Neural progenitor cell (in vitro differentiated cells): Measurements from ENCODE around the gene RPL39. TPM values are rescaled to one million over a fixed set of nuclear protein-coding genes. Genes with fewer than 3 reads are reported as not detected.

ENCODE experiments used
- DNase-seq: peaks from one replicate; pipeline ENCODE4 v3.0.0-alpha.2; 2016; ENCODE audit warnings: low spot score
- H2AFZ ChIP-seq: fragments of 200-600 bp; sonication (generic); replicated peaks from 2 replicates; pipeline ENCODE4 v1.6.1; 2016; ENCODE audit warnings: antibody characterized with exemption
- H3F3A ChIP-seq: fragments of 200-600 bp; sonication (generic); 2 replicates; pipeline ENCODE4 v1.6.1; 2016; ENCODE audit warnings: antibody characterized with exemption, low read depth
- H3K27ac ChIP-seq: fragments of 200-600 bp; sonication (generic); 2 replicates; pipeline ENCODE4 v1.5.1; 2016; ENCODE audit warnings: mild to moderate bottlenecking
- H3K27me3 ChIP-seq: fragments of 200-600 bp; sonication (generic); 2 replicates; pipeline ENCODE4 v1.6.1; 2016; ENCODE audit warnings: mild to moderate bottlenecking, moderate library complexity
- H3K36me3 ChIP-seq: fragments of 200-600 bp; sonication (generic); 2 replicates; pipeline ENCODE4 v1.5.1; 2016
- H3K4me1 ChIP-seq: fragments of 200-600 bp; sonication (generic); 2 replicates; pipeline ENCODE4 v1.6.1; 2016; ENCODE audit warnings: mixed run types
- H3K4me2 ChIP-seq: fragments of 200-600 bp; sonication (generic); 2 replicates; pipeline ENCODE4 v1.6.1; 2016
- H3K4me3 ChIP-seq: fragments of 200-600 bp; sonication (generic); 2 replicates; pipeline ENCODE4 v1.5.1; 2016
- H3K79me2 ChIP-seq: fragments of 200-600 bp; sonication (generic); 2 replicates; pipeline ENCODE4 v1.6.1; 2016; ENCODE audit warnings: low read depth
- H3K9ac ChIP-seq: fragments of 200-600 bp; sonication (generic); 2 replicates; pipeline ENCODE4 v1.6.1; 2016
- H3K9me3 ChIP-seq: fragments of 200-600 bp; sonication (generic); 2 replicates; pipeline ENCODE4 v1.5.1; 2016; ENCODE audit warnings: low read depth
- H4K20me1 ChIP-seq: fragments of 200-600 bp; sonication (generic); 2 replicates; pipeline ENCODE4 v1.6.1; 2016; ENCODE audit warnings: low read depth
- H3K27ac Mint-ChIP-seq: 3 replicates; pipeline ENCODE4 v1.8.0; 2021; ENCODE audit warnings: mixed read lengths
- H3K27me3 Mint-ChIP-seq: 2 replicates; pipeline ENCODE4 v1.8.0; 2022; ENCODE audit warnings: low read depth, mild to moderate bottlenecking, inconsistent platforms, moderate library complexity, mixed read lengths; ENCODE audit not compliant: insufficient read depth
- H3K36me3 Mint-ChIP-seq: 3 replicates; pipeline ENCODE4 v1.8.0; 2021; ENCODE audit warnings: mixed read lengths
- H3K4me1 Mint-ChIP-seq: 3 replicates; pipeline ENCODE4 v1.8.0; 2021; ENCODE audit warnings: mixed read lengths
- H3K4me3 Mint-ChIP-seq: 3 replicates; pipeline ENCODE4 v1.8.0; 2021; ENCODE audit warnings: mild to moderate bottlenecking, moderate library complexity, mixed read lengths
- H3K9me3 Mint-ChIP-seq: 3 replicates; pipeline ENCODE4 v1.8.0; 2020; ENCODE audit warnings: mixed read lengths
- EZH2 ChIP-seq: fragments of 200-600 bp; sonication (generic); IDR thresholded peaks from 2 replicates; pipeline ENCODE4 v1.6.1; 2017; ENCODE audit warnings: antibody characterized with exemption, mild to moderate bottlenecking, moderate library complexity
- EZH2phosphoT487 ChIP-seq: fragments of 200-600 bp; sonication (generic); IDR thresholded peaks from 2 replicates; pipeline ENCODE4 v1.6.1; 2017; ENCODE audit warnings: antibody characterized with exemption
- small RNA-seq: library from RNA; depleted of rRNA; stranded (forward); fragments of <200 nt; gene quantifications from one replicate; pipeline ENCODE3, GENCODE V24; 2015
- total RNA-seq: library from RNA; depleted of rRNA; stranded (reverse); fragments of >200 nt; gene quantifications from 2 replicates; pipeline ENCODE4 v1.2.3, GENCODE V29; 2015; ENCODE audit warnings: low replicate concordance
- TF ChIP-seq, protein P1 (sequence below): fragments of 200-600 bp; sonication (generic); IDR thresholded peaks from 2 replicates; pipeline ENCODE4 v1.5.1; 2017; ENCODE audit warnings: antibody characterized with exemption, mild to moderate bottlenecking

Gene RPL39
- total RNA-seq, 1 donor from 2014 or later: 10,337 TPM

DNA sequence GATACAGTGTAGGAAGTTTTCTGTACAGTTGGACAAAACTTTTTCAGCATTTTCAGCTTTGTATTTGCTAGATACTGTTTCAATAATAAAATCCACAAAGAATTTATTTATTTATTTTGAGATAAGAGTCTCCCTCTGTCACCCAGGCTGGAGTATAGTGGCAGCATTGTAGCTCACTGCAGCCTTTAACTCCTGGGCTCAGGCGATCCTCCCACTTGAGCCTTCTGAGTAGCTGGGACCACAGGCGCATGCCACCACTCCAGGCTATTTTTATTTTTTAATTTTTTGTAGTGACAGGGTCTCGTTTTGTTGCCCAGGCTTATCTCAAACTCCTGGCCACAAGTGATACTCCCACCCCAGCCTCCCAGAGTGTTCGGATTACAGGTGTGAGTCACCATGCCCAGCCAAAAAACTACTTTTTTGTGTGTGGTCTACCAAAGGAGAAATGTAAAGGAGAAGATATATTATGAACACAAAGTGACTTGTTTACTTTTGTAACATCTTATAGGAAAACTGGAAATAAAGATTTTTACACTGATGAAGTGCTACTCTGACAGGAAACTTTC lies 46.1 kb downstream of the RPL39 start:
- Histone ChIP-seq H3K36me3 (no peaks in the 10 kb centered on the region), H4K20me1 (no peaks in the 10 kb centered on the region), H3K4me2 (no peak overlapping the region), H3K4me3 (no peak overlapping the region), H3K9ac (no peak overlapping the region), H3K27me3 (no peaks in the 10 kb centered on the region), H2AFZ (no peak overlapping the region), H3F3A (no peaks in the 10 kb centered on the region), H3K9me3 (no peaks in the 10 kb centered on the region), H3K79me2 (no peaks in the 10 kb centered on the region), H3K4me1 (no peaks in the 10 kb centered on the region), H3K27ac (no peak overlapping the region)
- Mint-ChIP-seq H3K4me1 (no peaks in the 10 kb centered on the region), H3K27me3 (peaks cover 2% of the 10 kb centered on the region), H3K9me3 (peaks cover 2% of the 10 kb centered on the region), H3K27ac (no peak overlapping the region), H3K36me3 (no peaks in the 10 kb centered on the region), H3K4me3 (no peak overlapping the region)
- TF ChIP-seq EZH2phosphoT487 (no peak), EZH2 (no peak)
- TF ChIP-seq, protein P1, sequence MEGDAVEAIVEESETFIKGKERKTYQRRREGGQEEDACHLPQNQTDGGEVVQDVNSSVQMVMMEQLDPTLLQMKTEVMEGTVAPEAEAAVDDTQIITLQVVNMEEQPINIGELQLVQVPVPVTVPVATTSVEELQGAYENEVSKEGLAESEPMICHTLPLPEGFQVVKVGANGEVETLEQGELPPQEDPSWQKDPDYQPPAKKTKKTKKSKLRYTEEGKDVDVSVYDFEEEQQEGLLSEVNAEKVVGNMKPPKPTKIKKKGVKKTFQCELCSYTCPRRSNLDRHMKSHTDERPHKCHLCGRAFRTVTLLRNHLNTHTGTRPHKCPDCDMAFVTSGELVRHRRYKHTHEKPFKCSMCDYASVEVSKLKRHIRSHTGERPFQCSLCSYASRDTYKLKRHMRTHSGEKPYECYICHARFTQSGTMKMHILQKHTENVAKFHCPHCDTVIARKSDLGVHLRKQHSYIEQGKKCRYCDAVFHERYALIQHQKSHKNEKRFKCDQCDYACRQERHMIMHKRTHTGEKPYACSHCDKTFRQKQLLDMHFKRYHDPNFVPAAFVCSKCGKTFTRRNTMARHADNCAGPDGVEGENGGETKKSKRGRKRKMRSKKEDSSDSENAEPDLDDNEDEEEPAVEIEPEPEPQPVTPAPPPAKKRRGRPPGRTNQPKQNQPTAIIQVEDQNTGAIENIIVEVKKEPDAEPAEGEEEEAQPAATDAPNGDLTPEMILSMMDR: no peak
- DNase-seq: no peak

- H4K20me1 ChIP-seq: no peaks in the 10 kb centered on the region
Measured at GRCh38 chrX:119738742-119739141, 52.7 kb downstream of the RPL39 start.

More at GRCh38 chrX:119738742-119739141, 52.7 kb downstream of the RPL39 start:
- no peak overlapping the region for H3K4me3 Mint-ChIP-seq
- H3K4me2 ChIP-seq: no peak overlapping the region
- no peak for DNase-seq
- no peaks in the 10 kb centered on the region for H3K4me1 ChIP-seq
- no peak overlapping the region for H3K27ac ChIP-seq
- no peaks in the 10 kb centered on the region for H3K9me3 ChIP-seq
- H3K36me3 ChIP-seq: no peaks in the 10 kb centered on the region
- no peaks in the 10 kb centered on the region for H3F3A ChIP-seq
- H3K27me3 Mint-ChIP-seq: peaks cover 5% of the 10 kb centered on the region
- no peaks in the 10 kb centered on the region for H3K27me3 ChIP-seq
- peaks cover 6% of the 10 kb centered on the region for H3K4me1 Mint-ChIP-seq
- TF ChIP-seq EZH2phosphoT487 (no peak), EZH2 (no peak)
- TF ChIP-seq, protein P1: no peak
- peaks cover 10% of the 10 kb centered on the region for H3K9me3 Mint-ChIP-seq
- H3K9ac ChIP-seq: no peak overlapping the region
- H3K79me2 ChIP-seq: no peaks in the 10 kb centered on the region
- H3K36me3 Mint-ChIP-seq: no peaks in the 10 kb centered on the region
- no peak overlapping the region for H2AFZ ChIP-seq
- no peak overlapping the region for H3K27ac Mint-ChIP-seq
- H3K4me3 ChIP-seq: no peak overlapping the region

Small RNAs within 50 kb of the gene (small RNA-seq; reads per million reads assigned to genes)
- not detected for gene SNORA69

Other genes with a start within 250 kb of the RPL39 start
- 34.7 and 53.5 TPM in 2 replicates for gene STEEP1, start 226.2 kb downstream of the RPL39 start, total RNA-seq
- gene UBE2A, start 217.1 kb downstream of the RPL39 start, total RNA-seq: 54.2 and 90.2 TPM in 2 replicates
- 11.2 and 17.4 TPM in 2 replicates for gene NKRF, start 185.2 kb downstream of the RPL39 start, total RNA-seq
- 19.4 and 21.7 TPM in 2 replicates for gene SEPTIN6, start 98.5 kb downstream of the RPL39 start, total RNA-seq
- gene SOWAHD, start 33.0 kb downstream of the RPL39 start, total RNA-seq: 0.50 TPM in 1 of 2 replicates, not detected in the other
- gene UPF3B, start 61.3 kb upstream of the RPL39 start, total RNA-seq: 12.4 and 21.7 TPM in 2 replicates
- 10.9 and 11.3 TPM in 2 replicates for gene RNF113A, start 80.1 kb upstream of the RPL39 start, total RNA-seq
- gene NDUFA1, start 80.2 kb upstream of the RPL39 start, total RNA-seq: 44.1 and 57.9 TPM in 2 replicates
- not detected in 2 replicates for gene AKAP14, start 104.3 kb upstream of the RPL39 start, total RNA-seq
- gene NKAP, start 152.1 kb upstream of the RPL39 start, total RNA-seq: 6.5 and 11.2 TPM in 2 replicates